HCT116 (cell line): ENCODE data around the gene EPS8. TPM values are rescaled to one million over a fixed set of nuclear protein-coding genes. Genes with fewer than 3 reads are reported as not detected.

Experiments
- ATAC-seq: fragments of 200-7000 bp; cut with Tn5 transposase; 2 replicates; pipeline ENCODE4 v1.9.1; 2020; ENCODE audit warnings: mild to moderate bottlenecking, moderate library complexity
- BruUV-seq: library from RNA; stranded (reverse); fragments of 400-500 nt; replicated peaks from 2 replicates; lab custom pipeline; 2021; lab: Mats Ljungman, UMichigan
- CTCF ChIA-PET: fragments of 300-600 bp; sonication (Branson Sonifier 250); formaldehyde crosslinking; loops from one replicate; lab custom pipeline; 2021; ENCODE audit warnings: antibody characterized with exemption; lab: Charles Lee
- POLR2A ChIA-PET: fragments of 300-600, 350-600 bp; sonication (Branson Sonifier 250); formaldehyde crosslinking; loops from one replicate; lab custom pipeline; 2021; ENCODE audit warnings: antibody characterized with exemption; lab: Charles Lee
- RAD21 ChIA-PET, 2 experiments: fragments of 300-600 bp; sonication (Branson Sonifier 250); formaldehyde crosslinking; loops; one replicate each; lab custom pipeline; 2023; ENCODE audit warnings: low total read pairs in 2 of 2; ENCODE audit not compliant: uncharacterized antibody in 2 of 2, unreplicated experiment in 2 of 2, low non-redundant PET in 1 of 2; lab: Charles Lee
- DNase-seq: peaks from one replicate; pipeline ENCODE4 v3.0.0-alpha.2; 2010; ENCODE audit warnings: low read depth, low spot score
- H2AFZ ChIP-seq: fragments of 200-600 bp; shearing (Covaris generic), sonication (generic); 2 replicates; pipeline ENCODE4 v1.6.1; 2017; ENCODE audit warnings: low read depth, mixed run types, mixed read lengths, antibody characterized with exemption, low read length; ENCODE audit not compliant: poor library complexity, severe bottlenecking
- H3K27ac ChIP-seq: 2 replicates; pipeline ENCODE4 v1.5.1; 2012; ENCODE audit warnings: low read depth, low read length
- H3K27me3 ChIP-seq: fragments of 200-600 bp; sonication (generic); 2 replicates; pipeline ENCODE4 v1.6.1; 2016; ENCODE audit warnings: mixed run types, low read length, mixed read lengths; ENCODE audit not compliant: insufficient read depth
- H3K36me3 ChIP-seq, 2 experiments: fragments of 200-500 bp in 1 of 2; fragments of 200-600 bp in 1 of 2; sonication (Bioruptor generic) in 1 of 2; sonication (generic) in 1 of 2; 2 replicates each; pipeline versions ENCODE4 v1.5.1 to v1.6.1; 2014 to 2016; ENCODE audit warnings: low read length in 2 of 2, inconsistent platforms in 1 of 2, mixed read lengths in 1 of 2, mixed run types in 1 of 2; ENCODE audit not compliant: insufficient read depth in 2 of 2, control insufficient read depth in 1 of 2
- H3K4me1 ChIP-seq, 2 experiments: fragments of 200-600 bp in 1 of 2; sonication (generic) in 1 of 2; 2 replicates each; pipeline versions ENCODE4 v1.5.1 to v1.6.1; 2012 to 2017; ENCODE audit warnings: low read length in 2 of 2, inconsistent platforms in 1 of 2, mild to moderate bottlenecking in 1 of 2, mixed read lengths in 1 of 2, mixed run types in 1 of 2, moderate library complexity in 1 of 2; ENCODE audit not compliant: insufficient read depth in 2 of 2, control insufficient read depth in 1 of 2
- H3K4me2 ChIP-seq: fragments of 200-600 bp; sonication (generic); 2 replicates; pipeline ENCODE4 v1.6.1; 2017; ENCODE audit warnings: mixed run types, low read length, mixed read lengths
- H3K4me3 ChIP-seq, 2 experiments: fragments of 200-600 bp in 1 of 2; sonication (generic) in 1 of 2; replicated peaks in 1 of 2; 2 replicates each; pipeline ENCODE4 v1.5.1; 2011 to 2016; ENCODE audit warnings: low read length in 2 of 2, control low read depth in 1 of 2, low read depth in 1 of 2, mild to moderate bottlenecking in 1 of 2, mixed read lengths in 1 of 2, mixed run types in 1 of 2
- H3K79me2 ChIP-seq: fragments of 200-600 bp; sonication (generic); 2 replicates; pipeline ENCODE4 v1.6.1; 2017; ENCODE audit warnings: mild to moderate bottlenecking, mixed run types, low read length, moderate library complexity, mixed read lengths; ENCODE audit not compliant: insufficient read depth
- H3K9ac ChIP-seq: fragments of 200-600 bp; sonication (generic); 2 replicates; pipeline ENCODE4 v1.6.1; 2016; ENCODE audit warnings: low read length, mixed read lengths
- H3K9me2 ChIP-seq: fragments of 200-600 bp; sonication (generic), shearing (Covaris generic); 2 replicates; pipeline ENCODE4 v1.6.1; 2017; ENCODE audit warnings: mixed run types, mild to moderate bottlenecking, moderate library complexity; ENCODE audit not compliant: insufficient read depth
- H3K9me3 ChIP-seq, 2 experiments: fragments of 200-500 bp in 1 of 2; fragments of 200-600 bp in 1 of 2; sonication (Bioruptor generic) in 1 of 2; sonication (generic) in 1 of 2; 2 replicates each; pipeline ENCODE4 v1.6.1; 2014 to 2017; ENCODE audit warnings: low read length in 2 of 2, mixed read lengths in 2 of 2, inconsistent platforms in 1 of 2, low read depth in 1 of 2, mild to moderate bottlenecking in 1 of 2, mixed run types in 1 of 2, moderate library complexity in 1 of 2; ENCODE audit not compliant: control insufficient read depth in 1 of 2, insufficient read depth in 1 of 2
- H4K20me1 ChIP-seq: fragments of 200-600 bp; sonication (generic), shearing (Covaris generic); 2 replicates; pipeline ENCODE4 v1.6.1; 2017; ENCODE audit warnings: mixed run types, mild to moderate bottlenecking, moderate library complexity; ENCODE audit not compliant: insufficient read depth
- CBX3 ChIP-seq: IDR thresholded peaks from 2 replicates; pipeline ENCODE4 v1.6.1; 2012; ENCODE audit warnings: low read depth
- EGR1 ChIP-seq: IDR thresholded peaks from 2 replicates; pipeline ENCODE4 v1.6.1; 2012; ENCODE audit warnings: low read depth
- ELF1 ChIP-seq: IDR thresholded peaks from 2 replicates; pipeline ENCODE4 v1.6.1; 2012; ENCODE audit warnings: low read depth, borderline replicate concordance
- SIN3A ChIP-seq: IDR thresholded peaks from 2 replicates; pipeline ENCODE4 v1.6.1; 2012; ENCODE audit warnings: low read depth
- ZBTB33 ChIP-seq: IDR thresholded peaks from 2 replicates; pipeline ENCODE4 v1.6.1; 2011; ENCODE audit warnings: mild to moderate bottlenecking, low read length, moderate library complexity; ENCODE audit not compliant: insufficient replicate concordance; ENCODE audit errors: extremely low read depth
- intact Hi-C: fragments of 100-400 bp; cut with micrococcal nuclease; formaldehyde crosslinking; loops from 2 replicates; pipeline ENCODE4 v1.10.0; 2022
- total RNA-seq: library from RNA; stranded (reverse); gene quantifications from one replicate; pipeline ENCODE4 v1.2.1, GENCODE V29; 2021; ENCODE audit not compliant: unreplicated experiment

Gene EPS8
- total RNA-seq, 1 experiment from 2014 or later = 49.9 TPM

- TF ChIP-seq ELF1 = no peak
- TF ChIP-seq SIN3A = no peak
Observed at GRCh38 chr12:15818418-15818817, 29.2 kb upstream of the EPS8 start (continued).

GRCh38 chr12:15815730-15816129 is 26.5 kb upstream of the EPS8 start:
- H3K79me2 ChIP-seq = no peaks in the 10 kb centered on the region
- no peak overlapping the region for H3K27ac ChIP-seq
- no peak overlapping the region for H3K9ac ChIP-seq
- no peak overlapping the region for H2AFZ ChIP-seq
- H3K36me3 ChIP-seq = no peaks in the 10 kb centered on the region
- H3K9me3 ChIP-seq = no peaks in the 10 kb centered on the region
- TF ChIP-seq CBX3 = no peak
- TF ChIP-seq EGR1 = no peak
- TF ChIP-seq ZBTB33 = no peak
- TF ChIP-seq, all 23 proteins: peak for 0
- RAD21 ChIA-PET = no interaction called here
- no peak for DNase-seq
- no peak overlapping the region for H3K4me3 ChIP-seq
- no peaks in the 10 kb centered on the region for H3K27me3 ChIP-seq
- H3K4me2 ChIP-seq = no peak overlapping the region
- H3K4me1 ChIP-seq = no peaks in the 10 kb centered on the region
- POLR2A ChIA-PET = no interaction called here
- H4K20me1 ChIP-seq = no peaks in the 10 kb centered on the region
- CTCF ChIA-PET = no interaction called here
- intact Hi-C loops = no loop called here
- no TSS peak for BruUV-seq
- no peak for ATAC-seq
- H3K9me2 ChIP-seq = no peaks in the 10 kb centered on the region
